Fibroblast of mammary gland (primary cell): Measurements from ENCODE around the gene TMEM151A.

Source experiments
- DNase-seq: peaks from one replicate; pipeline ENCODE4 v3.0.0-alpha.2; 2010; ENCODE audit warnings: low read depth
- H3K4me3 ChIP-seq: 2 replicates; pipeline ENCODE4 v1.5.1; 2011; ENCODE audit warnings: low read depth, mild to moderate bottlenecking, low read length, moderate library complexity; ENCODE audit not compliant: control insufficient read depth
- CTCF ChIP-seq: conservative IDR thresholded peaks from 2 replicates; pipeline ENCODE4 v1.5.1; 2011; ENCODE audit warnings: low read depth, low read length, inconsistent platforms; ENCODE audit not compliant: control insufficient read depth, insufficient read depth

The TMEM151A gene

GRCh38 chr11:66313321-66314185, 21.9 kb downstream of the TMEM151A start:
- TF ChIP-seq CTCF: peak; percentile 18
- peak; percentile 59 for DNase-seq
- H3K4me3 ChIP-seq: peak overlapping the region; percentile 63

DNA sequence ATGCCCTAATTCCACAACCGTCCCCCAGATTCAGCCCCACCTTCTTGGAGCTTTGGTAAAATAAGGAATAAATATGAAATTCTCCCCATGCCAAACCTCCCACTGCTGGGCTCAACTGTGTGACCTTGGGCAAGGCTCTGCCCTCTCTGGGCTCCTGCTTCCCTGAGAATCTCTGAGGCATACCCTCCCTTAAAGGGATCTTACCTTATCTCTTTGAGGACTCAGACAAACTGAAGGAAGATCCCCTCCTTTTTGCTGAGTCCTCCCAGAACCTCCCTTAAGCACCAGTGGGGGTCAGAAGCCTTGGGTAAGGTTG, 22.4 kb downstream of the TMEM151A start:
- peak overlapping the region; percentile 63 for H3K4me3 ChIP-seq

GRCh38 chr11:66314561-66315497, 23.1 kb downstream of the TMEM151A start:
- TF ChIP-seq CTCF: no peak
- no peak for DNase-seq
- peak overlapping the region; percentile 63 for H3K4me3 ChIP-seq

More for the DNA sequence above, 22.4 kb downstream of the TMEM151A start:
- DNase-seq: no peak
- no peak for TF ChIP-seq CTCF

DNA sequence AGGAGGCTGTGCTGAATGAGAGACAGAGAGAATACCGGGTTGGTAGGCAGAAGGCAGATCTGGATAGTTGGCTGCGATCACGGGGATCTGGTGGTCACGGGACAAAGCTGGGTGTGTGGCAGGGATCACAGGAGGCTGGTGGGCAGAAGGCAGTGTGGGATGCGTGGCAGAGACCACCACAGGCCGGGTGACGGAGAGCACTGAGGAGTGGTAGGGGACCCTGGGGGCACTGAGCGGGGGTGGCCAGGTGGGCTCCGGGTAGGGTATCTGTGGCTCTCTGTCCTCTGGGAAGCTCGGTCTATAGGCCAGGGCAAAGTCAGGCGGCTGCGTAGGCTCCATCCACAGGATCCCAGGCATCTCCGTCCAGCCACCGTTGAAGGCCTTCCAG, 23.8 kb downstream of the TMEM151A start:
- no peak for TF ChIP-seq CTCF
- no peak for DNase-seq
- peak overlapping the region; percentile 63 for H3K4me3 ChIP-seq

DNA sequence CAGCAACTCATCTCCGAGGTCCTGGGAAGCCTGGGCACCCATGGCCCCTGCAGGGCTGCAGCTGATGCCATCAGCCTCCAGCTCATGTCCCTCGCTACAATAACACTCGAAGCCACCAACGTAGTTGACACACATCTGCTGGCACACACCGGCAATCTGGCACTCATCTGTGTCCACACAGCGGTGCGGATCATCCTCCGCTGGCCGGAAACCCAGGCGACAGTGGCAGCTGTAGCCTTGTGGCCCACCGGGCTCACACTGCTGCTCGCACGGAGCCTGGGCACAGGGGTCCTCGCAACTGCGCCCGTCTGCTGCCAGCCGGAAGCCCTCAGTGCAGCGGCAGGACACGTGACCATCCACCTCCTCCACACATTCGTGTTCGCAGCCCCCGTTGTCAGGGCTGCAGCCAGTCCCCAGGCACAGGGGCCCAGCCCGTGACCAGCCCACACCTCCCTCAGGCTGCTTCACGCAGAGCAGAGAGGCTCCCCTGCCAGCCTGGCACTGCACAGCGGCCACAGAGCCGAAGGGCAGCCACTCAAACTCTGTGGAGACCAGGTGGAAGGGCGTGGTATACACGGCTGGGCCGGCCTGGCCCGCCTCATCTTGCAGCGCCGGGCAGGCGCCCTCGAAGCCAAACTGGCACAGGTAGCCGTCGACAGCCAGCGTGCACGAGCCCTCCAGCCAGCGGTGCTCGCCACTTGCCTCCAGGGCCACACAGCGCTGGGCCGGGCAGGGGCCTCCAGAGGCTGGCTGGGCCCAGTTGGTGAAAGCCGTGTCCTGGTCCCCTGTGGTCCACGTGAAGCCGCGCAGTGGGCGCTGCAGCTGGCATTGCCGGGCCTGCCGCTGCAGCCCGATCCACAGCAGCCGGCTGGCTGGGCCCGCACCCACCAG, 24.5 kb downstream of the TMEM151A start:
- DNase-seq: no peak
- TF ChIP-seq CTCF: no peak
- peak overlapping the region; percentile 63 for H3K4me3 ChIP-seq

GRCh38 chr11:66316849-66317251, 25.2 kb downstream of the TMEM151A start, which contains the start of gene CD248:
TSS of gene CD248 (minus strand) at chr11:66317044. CDS start at chr11:66317027, 17 bp downstream.
- H3K4me3 ChIP-seq: peak within 1 kb of the TSS; percentile 63
- no peak for TF ChIP-seq CTCF
- DNase-seq: peak; percentile 74
